ENCODE data around the gene TLL1.

Gene TLL1

DNA sequence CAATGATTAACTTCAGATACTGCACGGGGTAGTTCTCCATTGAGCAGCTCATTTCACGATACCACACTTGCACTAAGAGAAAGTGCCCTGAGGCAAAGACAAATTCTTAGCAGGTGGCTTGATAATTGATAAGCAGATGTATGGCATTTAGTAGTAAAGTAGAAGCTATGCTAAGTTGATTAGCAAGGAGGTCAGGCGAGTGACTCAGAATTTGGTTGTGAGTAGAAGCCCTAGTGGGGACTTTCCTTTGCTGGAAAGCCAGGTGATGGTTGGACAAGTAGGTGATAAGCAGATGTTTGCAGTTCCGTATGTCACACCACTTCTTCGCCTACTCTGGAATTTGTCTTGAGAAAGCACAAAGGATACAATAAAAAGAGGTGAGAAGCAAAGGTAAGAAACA, 58.7 kb downstream of the TLL1 start:
- no peaks in the 10 kb centered on the region for H3K9me3 ChIP-seq (ENCODE audit: low read depth, low read length)
- H3K27ac ChIP-seq: no peak overlapping the region
- H3K36me3 ChIP-seq (ENCODE audit: insufficient read depth, low read length): no peaks in the 10 kb centered on the region
- DNase-seq (ENCODE audit: low read depth, low spot score): peak; percentile 14
- TF ChIP-seq EZH2 (IDR thresholded peaks at IDR 0.05): no peak
- TF ChIP-seq FOXP2 (optimal IDR thresholded peaks at IDR 0.05; ENCODE audit: control extremely low read depth, extremely low read length, insufficient read depth): no peak
- no peak for TF ChIP-seq POLR2AphosphoS5 (IDR thresholded peaks at IDR 0.05; ENCODE audit: borderline replicate concordance, low read depth, low read length)
- H3K9ac ChIP-seq (ENCODE audit: insufficient read length): no peak overlapping the region
- no peak overlapping the region for H3K4me3 ChIP-seq

GRCh38 chr4:165944900-165945299, 71.9 kb downstream of the TLL1 start:
- Histone ChIP-seq H3K9me3 (ENCODE audit: low read depth, low read length) (no peaks in the 10 kb centered on the region), H3K4me3 (no peak overlapping the region), H3K9ac (ENCODE audit: insufficient read length) (no peak overlapping the region), H3K27ac (no peak overlapping the region), H3K36me3 (ENCODE audit: insufficient read depth, low read length) (no peaks in the 10 kb centered on the region)
- no peak for DNase-seq (ENCODE audit: low read depth, low spot score)
- TF ChIP-seq POLR2AphosphoS5 (IDR thresholded peaks at IDR 0.05; ENCODE audit: borderline replicate concordance, low read depth, low read length): no peak
- no peak for TF ChIP-seq EZH2 (IDR thresholded peaks at IDR 0.05)

DNA sequence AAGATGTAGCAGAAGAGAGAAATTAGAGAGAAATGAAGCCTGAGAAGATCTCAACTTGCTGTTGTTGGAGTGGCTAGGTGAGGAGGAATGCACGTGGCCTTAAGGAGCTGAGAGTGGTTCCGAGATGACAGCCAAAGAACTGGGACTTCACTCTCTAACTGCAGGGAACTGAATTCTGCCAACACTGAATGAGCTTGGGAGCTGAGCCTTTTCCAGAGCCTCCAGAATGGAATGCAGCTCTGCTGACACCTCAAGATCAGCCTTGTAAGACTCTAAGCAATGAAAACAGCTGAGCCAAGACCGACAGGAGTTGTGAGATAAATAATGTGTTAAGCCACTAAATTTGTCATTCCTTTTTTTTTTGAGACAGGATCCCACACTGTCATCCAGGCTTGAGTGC, 73.0 kb downstream of the TLL1 start:
- TF ChIP-seq POLR2AphosphoS5 (IDR thresholded peaks at IDR 0.05; ENCODE audit: borderline replicate concordance, low read depth, low read length) (no peak), EZH2 (IDR thresholded peaks at IDR 0.05) (no peak), FOXP2 (optimal IDR thresholded peaks at IDR 0.05; ENCODE audit: control extremely low read depth, extremely low read length, insufficient read depth) (no peak)
- Histone ChIP-seq H3K4me3 (no peak overlapping the region), H3K36me3 (ENCODE audit: insufficient read depth, low read length) (no peaks in the 10 kb centered on the region), H3K9me3 (ENCODE audit: low read depth, low read length) (no peaks in the 10 kb centered on the region), H3K9ac (ENCODE audit: insufficient read length) (no peak overlapping the region), H3K27ac (no peak overlapping the region)
- no peak for DNase-seq (ENCODE audit: low read depth, low spot score)

DNA sequence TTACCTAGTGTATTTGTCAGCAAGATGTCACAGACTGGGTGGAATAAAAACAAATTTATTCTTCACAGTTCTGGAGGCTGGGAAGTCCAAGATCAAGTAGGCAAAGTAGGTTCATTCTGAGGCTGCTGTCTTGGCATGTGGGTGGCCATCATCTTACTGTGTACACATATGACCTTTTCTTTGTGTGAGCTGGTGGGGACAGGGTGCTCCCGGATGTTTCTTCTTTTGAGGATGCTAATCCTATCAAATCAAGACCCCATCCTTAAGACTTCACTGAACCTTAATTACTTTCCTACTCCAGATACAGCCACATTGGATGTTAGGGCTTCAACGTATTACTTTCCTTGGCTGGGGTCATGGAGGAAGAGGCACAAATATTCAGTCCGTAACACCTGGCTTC, 74.0 kb downstream of the TLL1 start:
- TF ChIP-seq FOXP2 (optimal IDR thresholded peaks at IDR 0.05; ENCODE audit: control extremely low read depth, extremely low read length, insufficient read depth) (no peak), POLR2AphosphoS5 (IDR thresholded peaks at IDR 0.05; ENCODE audit: borderline replicate concordance, low read depth, low read length) (no peak), EZH2 (IDR thresholded peaks at IDR 0.05) (no peak)
- Histone ChIP-seq H3K36me3 (ENCODE audit: insufficient read depth, low read length) (no peaks in the 10 kb centered on the region), H3K9me3 (ENCODE audit: low read depth, low read length) (no peaks in the 10 kb centered on the region), H3K9ac (ENCODE audit: insufficient read length) (no peak overlapping the region), H3K4me3 (no peak overlapping the region), H3K27ac (no peak overlapping the region)
- no peak for DNase-seq (ENCODE audit: low read depth, low spot score)

DNA sequence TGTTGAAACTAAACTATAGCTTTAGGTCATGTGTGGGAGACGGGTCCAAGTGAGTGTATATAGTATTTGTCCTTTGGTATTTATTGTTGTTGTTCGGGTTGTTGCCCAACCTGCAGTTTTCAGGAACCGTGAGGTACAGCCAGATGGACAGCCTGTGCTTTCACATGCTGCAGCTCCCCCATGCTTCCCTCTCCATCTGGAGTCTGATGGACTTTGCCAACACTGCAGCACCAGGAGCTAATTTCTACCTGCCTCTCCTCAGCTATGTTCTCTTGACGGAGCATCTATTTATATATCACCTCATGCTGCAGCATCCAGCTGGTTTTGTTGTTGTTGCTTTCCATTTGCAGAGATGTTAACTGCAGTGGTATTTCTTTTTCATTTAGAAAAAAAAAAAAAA, 80.1 kb downstream of the TLL1 start:
- no peaks in the 10 kb centered on the region for H3K9me3 ChIP-seq (ENCODE audit: low read depth, low read length)
- no peak for DNase-seq (ENCODE audit: low read depth, low spot score)
- H3K9ac ChIP-seq (ENCODE audit: insufficient read length): no peak overlapping the region

DNA sequence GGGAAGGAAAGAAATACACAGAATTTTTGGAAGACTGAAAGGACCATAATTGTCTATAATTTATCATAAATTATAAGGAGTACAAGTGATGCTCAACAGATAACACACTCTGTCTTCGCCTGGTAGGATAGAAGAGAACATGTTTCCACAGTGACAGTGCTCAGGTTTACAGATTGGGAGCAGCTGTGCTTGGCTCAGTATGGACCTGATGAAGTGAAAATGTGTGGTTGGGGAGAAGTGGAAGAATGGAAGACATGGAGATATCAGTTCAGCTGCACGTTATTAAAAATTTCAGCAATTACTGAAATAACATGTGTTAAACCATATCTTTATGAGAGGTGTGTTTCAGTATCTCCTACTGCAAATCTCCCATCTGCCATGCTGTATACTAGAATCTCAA, 90.6 kb downstream of the TLL1 start:
- no peak for DNase-seq (ENCODE audit: low read depth, low spot score)
- TF ChIP-seq POLR2AphosphoS5 (IDR thresholded peaks at IDR 0.05; ENCODE audit: borderline replicate concordance, low read depth, low read length) (no peak), EZH2 (IDR thresholded peaks at IDR 0.05) (no peak), FOXP2 (optimal IDR thresholded peaks at IDR 0.05; ENCODE audit: control extremely low read depth, extremely low read length, insufficient read depth) (no peak)
- Histone ChIP-seq H3K36me3 (ENCODE audit: insufficient read depth, low read length) (no peaks in the 10 kb centered on the region), H3K9ac (ENCODE audit: insufficient read length) (no peak overlapping the region), H3K4me3 (no peak overlapping the region), H3K27ac (no peak overlapping the region), H3K9me3 (ENCODE audit: low read depth, low read length) (no peaks in the 10 kb centered on the region)

More for the DNA sequence above, 80.1 kb downstream of the TLL1 start:
- no peaks in the 10 kb centered on the region for H3K36me3 ChIP-seq (ENCODE audit: insufficient read depth, low read length)
- TF ChIP-seq POLR2AphosphoS5 (IDR thresholded peaks at IDR 0.05; ENCODE audit: borderline replicate concordance, low read depth, low read length): no peak
- TF ChIP-seq FOXP2 (optimal IDR thresholded peaks at IDR 0.05; ENCODE audit: control extremely low read depth, extremely low read length, insufficient read depth): no peak
- no peak for TF ChIP-seq EZH2 (IDR thresholded peaks at IDR 0.05)
- H3K27ac ChIP-seq: no peak overlapping the region
- H3K4me3 ChIP-seq: no peak overlapping the region

- TF ChIP-seq EZH2 (IDR thresholded peaks at IDR 0.05): no peak
- no peak for TF ChIP-seq FOXP2 (optimal IDR thresholded peaks at IDR 0.05; ENCODE audit: control extremely low read depth, extremely low read length, insufficient read depth)
- TF ChIP-seq POLR2AphosphoS5 (IDR thresholded peaks at IDR 0.05; ENCODE audit: borderline replicate concordance, low read depth, low read length): no peak
- no peak for DNase-seq (ENCODE audit: low read depth, low spot score)
- Histone ChIP-seq H3K27ac (no peak overlapping the region), H3K4me3 (no peak overlapping the region), H3K9ac (ENCODE audit: insufficient read length) (no peak overlapping the region), H3K9me3 (ENCODE audit: low read depth, low read length) (no peaks in the 10 kb centered on the region), H3K36me3 (ENCODE audit: insufficient read depth, low read length) (no peaks in the 10 kb centered on the region)
These were observed 91.6 kb downstream of the TLL1 start for GRCh38 chr4:165964591-165964990.

DNA sequence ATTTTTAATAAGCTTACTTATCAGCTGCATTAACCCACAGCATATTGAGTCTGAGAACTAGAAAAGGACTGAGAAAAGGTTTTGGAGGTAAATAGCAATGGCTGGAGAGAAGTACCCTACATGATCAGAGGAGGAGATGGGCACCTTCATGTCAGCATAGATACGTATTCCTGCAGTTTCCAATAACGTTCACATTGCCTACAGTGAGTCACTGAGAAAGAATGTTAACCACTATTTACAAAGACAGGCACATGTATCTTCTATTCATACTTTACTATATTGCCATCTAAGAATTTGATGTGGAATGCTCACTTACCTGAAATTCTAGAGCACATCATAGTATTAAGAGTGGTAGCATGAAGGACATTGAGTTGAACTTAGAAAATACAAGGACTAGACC, 92.5 kb downstream of the TLL1 start:
- Histone ChIP-seq H3K4me3 (no peak overlapping the region), H3K9me3 (ENCODE audit: low read depth, low read length) (no peaks in the 10 kb centered on the region), H3K36me3 (ENCODE audit: insufficient read depth, low read length) (no peaks in the 10 kb centered on the region), H3K27ac (no peak overlapping the region), H3K9ac (ENCODE audit: insufficient read length) (no peak overlapping the region)
- TF ChIP-seq FOXP2 (optimal IDR thresholded peaks at IDR 0.05; ENCODE audit: control extremely low read depth, extremely low read length, insufficient read depth) (no peak), POLR2AphosphoS5 (IDR thresholded peaks at IDR 0.05; ENCODE audit: borderline replicate concordance, low read depth, low read length) (no peak), EZH2 (IDR thresholded peaks at IDR 0.05) (no peak)
- DNase-seq (ENCODE audit: low read depth, low spot score): no peak

DNA sequence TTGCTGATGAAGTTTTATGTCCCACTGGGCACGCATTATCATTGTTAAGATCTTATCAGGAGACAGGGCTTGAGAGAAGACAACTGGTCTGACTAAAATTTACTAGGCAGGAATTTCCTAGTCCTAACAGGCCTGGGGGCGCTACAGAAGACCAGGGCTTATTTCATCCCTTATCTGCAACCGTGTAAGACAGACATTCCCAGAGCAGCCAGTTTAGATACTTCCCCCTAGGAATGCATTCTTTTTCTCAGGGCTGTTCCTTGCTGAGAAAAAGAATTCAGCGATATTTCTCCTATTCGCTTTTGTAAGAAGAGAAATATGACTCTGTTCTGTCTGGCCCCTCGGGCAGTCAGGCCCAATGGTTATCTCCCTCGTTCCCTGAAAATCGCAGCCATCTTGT, 93.8 kb downstream of the TLL1 start:
- no peak overlapping the region for H3K27ac ChIP-seq
- TF ChIP-seq POLR2AphosphoS5 (IDR thresholded peaks at IDR 0.05; ENCODE audit: borderline replicate concordance, low read depth, low read length): no peak
- TF ChIP-seq EZH2 (IDR thresholded peaks at IDR 0.05): no peak
- no peak for TF ChIP-seq FOXP2 (optimal IDR thresholded peaks at IDR 0.05; ENCODE audit: control extremely low read depth, extremely low read length, insufficient read depth)
- DNase-seq (ENCODE audit: low read depth, low spot score): no peak
- H3K36me3 ChIP-seq (ENCODE audit: insufficient read depth, low read length): no peaks in the 10 kb centered on the region
- no peaks in the 10 kb centered on the region for H3K9me3 ChIP-seq (ENCODE audit: low read depth, low read length)
- H3K4me3 ChIP-seq: no peak overlapping the region
- no peak overlapping the region for H3K9ac ChIP-seq (ENCODE audit: insufficient read length)
